ENCODE data around the gene IQGAP2.
"Not testable (repeated sequence)": the region's sequence is repeated elsewhere in the genome, so short reads cannot be mapped to it uniquely, and the experiment has no call there.

IQGAP2 gene

DNA sequence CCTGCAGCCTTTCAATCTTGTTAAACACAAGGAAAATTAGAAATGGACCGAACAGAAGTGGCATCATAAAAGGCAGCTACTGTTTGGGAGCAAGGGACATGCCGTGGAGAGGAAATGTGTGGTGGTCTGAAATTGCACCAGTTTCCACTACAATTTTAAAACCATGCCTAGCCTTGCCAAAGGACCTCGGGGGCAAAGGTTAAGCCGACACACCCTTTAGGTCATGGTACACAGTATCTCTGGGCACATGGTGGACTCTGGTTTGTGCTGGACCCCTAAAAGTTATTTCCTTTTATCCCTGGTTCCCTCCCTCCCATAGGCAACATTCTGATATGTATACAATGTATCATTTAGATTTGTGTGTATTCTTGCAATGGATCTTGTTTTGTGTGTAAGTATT is 142.1 kb downstream of the IQGAP2 start:
- no peak for DNase-seq

DNA sequence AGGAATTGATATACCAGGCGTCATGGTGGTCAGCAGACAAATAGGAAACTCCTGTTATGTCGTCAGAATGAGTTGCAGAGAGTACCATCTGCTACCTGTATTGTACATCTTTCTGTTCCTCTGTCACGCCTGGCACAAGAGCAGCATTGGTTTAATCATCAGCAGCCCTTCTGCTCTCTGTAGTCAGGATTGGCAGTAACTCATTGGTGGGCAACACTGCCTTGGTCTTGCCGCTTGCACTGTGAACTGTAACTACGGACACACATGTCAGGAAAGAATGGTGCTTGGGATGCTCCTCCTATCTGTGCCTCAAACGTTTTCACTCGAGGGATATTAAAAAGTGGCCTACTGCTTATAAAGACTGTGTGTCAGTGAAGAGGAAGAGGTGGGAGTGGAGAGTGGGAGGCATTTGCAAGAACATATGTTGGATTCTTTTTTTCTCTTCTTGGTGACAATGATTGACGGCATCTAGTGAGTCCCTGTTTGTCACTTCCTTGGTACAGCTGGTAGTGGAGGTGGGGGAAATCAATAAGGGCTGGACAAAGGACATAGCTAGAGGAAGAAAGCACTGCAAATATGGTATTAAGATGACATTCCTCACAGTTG is 143.5 kb downstream of the IQGAP2 start:
- DNase-seq = peak; percentile 27

DNA sequence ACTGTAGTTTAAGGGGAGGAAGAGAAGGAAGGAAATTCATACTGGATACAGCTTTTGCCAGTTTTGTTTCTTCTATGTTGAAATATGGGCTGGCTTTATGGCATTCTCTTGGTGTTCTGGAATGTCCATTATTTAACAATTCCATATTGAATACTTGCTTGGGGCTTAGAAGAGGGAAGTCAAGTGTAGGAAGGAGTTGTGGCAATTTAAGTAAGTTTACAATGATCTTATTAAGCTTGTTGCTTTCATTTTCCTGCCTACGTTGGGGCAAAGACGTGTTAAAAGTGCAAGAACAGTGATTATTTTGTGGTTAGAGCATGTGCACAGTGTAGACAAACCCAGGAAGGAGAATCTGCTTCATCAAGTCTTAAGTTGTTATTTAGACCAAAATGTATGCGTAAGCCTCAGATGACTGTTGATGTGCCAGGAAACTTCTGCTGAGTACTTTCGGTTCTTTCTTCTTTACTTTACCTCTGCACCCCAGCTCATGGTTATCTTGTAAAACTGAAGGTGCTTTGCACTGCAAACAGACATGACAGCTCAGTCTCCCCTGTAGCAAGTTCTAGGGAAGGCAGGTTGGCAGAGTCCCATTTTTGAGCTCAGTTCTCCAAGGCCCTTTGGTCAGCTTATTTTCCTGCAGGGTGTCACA is 144.3 kb downstream of the IQGAP2 start:
- peak; percentile 81 for DNase-seq

DNA sequence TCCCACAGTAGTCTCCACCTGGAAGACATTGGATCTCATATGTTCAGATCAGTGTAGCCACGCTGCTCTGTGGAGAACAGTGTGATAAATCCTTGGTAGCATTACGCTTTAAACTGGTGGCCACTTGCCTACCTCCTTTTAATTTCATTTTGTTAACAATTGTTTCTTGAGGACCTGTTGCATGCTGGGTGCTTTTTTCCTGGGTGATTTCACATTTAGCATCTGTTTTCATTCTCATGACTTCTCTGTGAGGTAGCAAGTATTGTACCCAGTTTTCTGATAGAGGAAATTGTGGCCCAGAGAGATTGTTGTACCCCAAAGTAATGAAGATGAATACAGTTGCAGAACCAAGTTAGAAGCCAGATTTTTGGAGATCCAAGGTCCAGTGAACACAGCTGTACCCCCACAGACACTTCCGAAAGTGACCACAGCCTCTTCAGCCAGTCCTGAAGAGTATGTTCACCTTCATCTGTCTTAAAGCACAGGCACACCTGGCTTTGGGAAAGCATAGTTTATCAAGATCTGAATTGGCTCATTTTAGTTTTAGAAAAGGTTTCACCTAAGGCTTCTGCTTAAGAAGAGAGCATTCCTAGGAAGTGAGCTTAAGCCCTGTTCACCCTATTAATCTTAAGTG is 144.9 kb downstream of the IQGAP2 start:
- DNase-seq = no peak

DNA sequence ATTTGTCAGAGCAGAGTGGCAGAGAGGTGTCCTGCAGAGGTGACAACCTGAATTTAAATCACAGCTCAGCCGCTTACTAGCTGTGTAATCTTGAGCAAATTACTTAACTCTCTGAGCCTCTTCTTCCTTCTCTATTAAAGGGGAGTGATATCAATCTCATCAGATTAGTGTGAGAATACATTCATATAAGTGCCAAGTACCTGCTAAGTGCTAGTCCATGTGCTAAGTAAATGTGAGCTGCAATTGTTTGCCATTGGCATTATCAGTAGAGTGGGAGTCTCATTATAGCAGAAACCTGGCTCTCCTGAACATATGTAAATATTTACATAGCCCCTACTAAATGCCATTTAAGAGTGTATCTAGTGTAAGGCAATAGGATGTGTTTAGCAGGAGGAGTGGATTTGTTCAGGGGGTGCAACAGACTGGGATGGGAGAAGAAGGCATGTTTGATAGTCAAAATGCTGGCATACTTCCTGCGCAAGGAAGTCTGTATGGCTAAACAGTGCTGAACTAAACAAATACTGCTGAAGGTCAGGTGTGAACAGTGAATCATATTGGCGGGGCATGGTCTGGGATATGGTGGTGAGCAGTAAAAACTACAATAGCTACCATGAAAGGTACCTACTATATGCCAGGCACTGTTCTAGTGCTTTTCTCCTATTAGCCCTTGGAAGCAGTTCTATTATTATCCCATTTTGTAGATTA is 145.6 kb downstream of the IQGAP2 start:
- DNase-seq = no peak

DNA sequence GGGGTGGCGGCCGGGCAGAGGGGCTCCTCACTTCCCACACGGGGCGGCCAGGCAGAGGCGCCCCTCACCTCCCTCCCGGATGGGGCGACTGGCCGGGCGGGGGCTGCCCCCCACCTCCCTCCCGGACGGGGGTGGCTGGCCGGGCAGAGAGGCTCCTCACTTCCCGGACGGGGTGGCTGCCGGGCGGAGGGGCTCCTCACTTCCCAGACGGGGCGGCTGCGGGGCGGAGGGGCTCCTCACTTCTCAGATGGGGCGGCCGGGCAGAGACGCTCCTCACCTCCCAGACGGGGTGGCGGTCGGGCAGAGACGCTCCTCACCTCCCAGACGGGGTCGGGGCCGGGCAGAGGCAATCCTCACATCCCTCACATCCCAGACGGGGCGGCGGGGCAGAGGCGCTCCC is 147.8 kb downstream of the IQGAP2 start:
- DNase-seq = not testable (repeated sequence)

DNA sequence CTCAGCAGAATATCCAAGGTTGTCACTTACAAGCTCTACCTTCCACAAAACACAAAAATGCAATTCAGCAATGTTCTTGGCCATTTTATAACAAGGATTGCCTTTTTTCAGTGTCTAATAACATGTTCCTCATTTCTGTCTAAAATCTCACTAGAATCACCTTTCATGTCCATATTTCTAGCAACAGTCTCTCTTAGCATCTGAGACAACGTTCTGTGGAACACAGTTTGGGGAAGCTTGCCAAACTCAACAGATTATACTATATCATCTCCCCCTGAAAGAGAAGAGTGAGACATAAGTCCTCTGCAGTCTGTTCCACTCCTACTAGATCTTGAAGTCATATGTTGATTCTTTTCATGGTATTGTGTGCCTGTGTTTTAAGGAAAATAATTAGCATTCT is 149.5 kb downstream of the IQGAP2 start:
- DNase-seq = no peak

DNA sequence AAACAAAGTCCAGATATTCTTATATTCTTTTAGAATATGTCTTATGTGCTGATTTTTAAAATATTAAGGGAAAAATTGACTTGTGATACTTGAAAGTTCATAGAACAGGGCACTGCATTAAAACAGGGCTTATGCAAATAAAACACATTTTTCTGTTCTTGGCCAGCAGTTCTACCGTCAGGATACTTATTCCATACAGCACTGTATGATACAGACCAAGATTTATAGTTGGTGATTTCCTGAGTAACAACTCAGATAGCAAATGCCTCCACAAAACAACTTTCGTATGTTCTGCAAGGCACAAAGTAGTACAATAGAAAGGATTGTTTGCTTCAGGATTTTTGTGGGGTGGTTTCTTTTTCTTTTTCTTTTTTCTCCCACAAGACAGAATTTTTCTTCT is 150.2 kb downstream of the IQGAP2 start:
- DNase-seq = no peak

DNA sequence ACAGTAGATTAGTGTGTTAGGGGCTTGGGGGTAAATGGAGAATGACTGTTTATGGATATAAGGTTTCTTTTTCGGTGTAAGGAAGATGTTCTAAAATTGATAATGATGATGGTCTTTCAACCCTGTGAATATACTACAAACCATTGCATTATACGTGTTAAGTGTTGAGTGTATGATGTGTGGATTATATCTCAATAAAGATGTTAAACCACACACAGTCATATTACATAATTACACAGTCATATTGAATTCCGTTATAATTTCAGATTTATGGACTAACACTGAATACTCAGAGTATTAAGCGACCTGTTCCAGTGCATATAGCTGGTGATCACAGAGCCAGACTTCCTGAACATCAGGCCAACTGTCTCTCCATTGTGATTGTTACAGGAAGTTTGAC is 152.0 kb downstream of the IQGAP2 start:
- DNase-seq = no peak

DNA sequence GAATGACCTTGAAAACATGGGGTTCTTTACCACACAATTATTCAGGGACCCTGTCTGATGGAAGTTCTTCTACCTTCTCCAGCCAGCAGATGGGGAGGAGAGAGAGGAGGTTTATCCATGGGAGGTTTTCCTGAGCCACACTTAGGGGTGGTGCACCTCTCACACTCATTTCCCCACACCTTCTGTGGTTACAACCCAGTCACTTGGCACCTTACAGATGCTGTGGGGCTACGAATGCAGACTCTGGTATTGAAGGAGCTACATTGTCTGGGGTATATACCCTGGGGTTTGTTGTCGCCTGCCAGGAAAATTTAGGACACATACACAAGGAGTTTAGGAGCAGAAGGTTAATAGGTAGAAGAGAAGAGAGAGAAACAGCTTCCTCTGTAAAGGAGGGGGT is 152.6 kb downstream of the IQGAP2 start:
- DNase-seq = no peak

DNA sequence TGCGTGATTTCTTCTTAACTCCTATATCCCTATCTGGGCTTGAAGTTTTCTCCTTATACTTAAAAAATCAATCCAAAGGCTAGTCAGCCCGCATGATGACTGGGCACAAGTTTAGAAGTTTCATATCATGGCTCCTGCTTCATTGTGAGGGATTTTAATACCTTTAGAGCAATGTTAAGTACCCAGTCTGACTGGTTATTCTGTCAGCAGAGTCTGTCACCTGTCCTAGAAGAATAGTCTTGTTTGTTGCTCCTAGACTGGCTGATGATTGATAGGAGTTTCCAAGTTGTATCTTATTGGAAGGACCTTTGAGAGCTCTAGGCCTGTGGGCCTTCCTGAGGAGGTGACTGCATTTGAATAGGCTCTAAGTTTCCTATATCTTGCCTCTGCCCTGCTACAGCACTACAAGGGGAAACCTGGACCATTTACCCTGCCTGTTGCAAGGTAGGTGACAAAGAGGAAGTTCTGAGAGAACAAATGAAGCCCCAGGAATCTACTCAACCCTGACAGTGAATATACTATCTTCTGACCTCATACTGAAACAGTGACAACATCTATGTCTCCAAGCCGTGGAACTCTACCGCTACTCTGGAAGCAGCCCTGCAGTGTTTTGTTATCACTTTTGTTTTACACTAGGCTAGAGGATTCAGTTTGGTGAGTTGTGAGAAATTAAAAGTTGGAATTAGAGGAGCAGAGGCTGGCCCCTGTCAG is 153.6 kb downstream of the IQGAP2 start:
- no peak for DNase-seq

DNA sequence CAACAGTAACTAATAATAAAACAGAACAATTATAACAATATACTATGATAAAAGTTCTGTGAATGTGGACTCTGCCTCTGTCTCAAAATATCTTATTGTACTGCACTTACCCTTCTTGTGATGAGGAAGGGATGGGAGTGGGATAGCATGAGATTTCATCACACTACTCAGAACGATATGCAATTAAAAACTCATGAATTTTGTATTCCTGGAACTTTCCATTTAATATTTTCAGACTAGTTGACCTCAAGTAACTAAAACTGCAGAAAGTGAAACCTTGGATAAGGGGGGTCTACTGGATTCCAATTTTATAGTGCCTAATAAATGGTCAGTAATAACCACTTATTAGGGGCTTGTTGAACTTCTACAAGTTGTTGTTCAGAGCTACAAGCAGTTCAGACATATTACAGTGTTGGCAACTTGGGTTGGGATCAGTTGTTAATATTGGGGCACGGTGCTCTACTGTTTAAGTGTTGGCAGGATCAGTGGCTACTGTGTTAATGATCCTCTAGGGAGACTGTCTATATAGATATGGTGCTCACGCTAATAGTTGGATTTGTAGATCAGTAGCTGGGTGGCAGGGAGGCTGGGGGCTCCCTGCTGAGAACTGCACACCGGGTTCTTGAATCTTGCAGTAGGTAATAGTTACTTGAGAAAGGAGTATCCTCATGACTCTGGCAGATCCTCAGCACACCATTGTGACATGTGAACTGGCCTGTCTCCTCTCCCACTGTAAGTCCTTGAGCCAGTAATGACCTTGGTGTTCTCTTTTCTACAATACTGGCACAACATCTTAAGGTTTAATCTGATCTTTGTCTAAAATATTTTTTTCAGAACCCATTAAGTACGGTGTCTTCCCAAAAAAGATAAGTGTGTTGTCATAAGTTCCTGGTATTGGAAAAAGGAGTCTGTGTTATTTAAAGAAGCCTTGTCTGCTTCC is 158.1 kb downstream of the IQGAP2 start:
- DNase-seq = no peak

DNA sequence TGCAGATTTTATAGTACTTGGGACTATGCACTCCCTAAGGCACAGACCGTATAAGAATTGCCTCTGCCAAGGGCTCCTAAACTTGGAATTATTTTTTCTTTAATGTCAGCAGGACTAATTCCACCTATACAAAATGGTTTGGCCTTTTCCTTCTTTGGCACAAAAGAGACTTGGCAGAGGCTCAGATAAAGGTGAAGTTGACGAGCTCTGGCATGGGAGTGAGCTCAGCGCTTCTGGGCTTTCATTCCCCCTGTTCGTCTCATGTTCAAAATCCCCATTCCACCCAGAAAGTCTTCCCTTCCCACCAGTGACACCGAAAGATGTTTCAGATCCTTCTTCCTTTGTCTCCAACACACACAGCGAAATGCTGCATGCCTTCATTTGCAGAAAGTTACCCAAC is 158.9 kb downstream of the IQGAP2 start:
- DNase-seq = no peak

DNA sequence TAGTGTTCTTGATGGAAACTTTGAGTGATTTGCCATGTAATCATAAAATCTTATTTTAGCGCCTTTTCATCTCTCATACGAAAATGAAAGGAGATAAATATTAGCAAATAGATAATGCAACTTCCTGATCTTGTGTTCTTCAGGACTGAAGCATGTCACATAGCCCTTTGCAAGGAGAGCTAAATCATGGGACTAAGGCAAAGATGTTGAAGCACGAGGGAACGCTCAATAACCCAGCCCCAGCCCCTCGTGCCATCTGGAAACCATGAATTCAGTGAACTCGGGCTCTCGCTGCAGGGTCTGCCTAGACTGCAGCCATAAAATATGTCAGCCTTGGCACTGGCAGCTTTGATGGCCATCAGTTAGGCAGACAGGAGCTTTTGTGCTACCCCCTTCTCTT is 161.9 kb downstream of the IQGAP2 start:
- no peak for DNase-seq

DNA sequence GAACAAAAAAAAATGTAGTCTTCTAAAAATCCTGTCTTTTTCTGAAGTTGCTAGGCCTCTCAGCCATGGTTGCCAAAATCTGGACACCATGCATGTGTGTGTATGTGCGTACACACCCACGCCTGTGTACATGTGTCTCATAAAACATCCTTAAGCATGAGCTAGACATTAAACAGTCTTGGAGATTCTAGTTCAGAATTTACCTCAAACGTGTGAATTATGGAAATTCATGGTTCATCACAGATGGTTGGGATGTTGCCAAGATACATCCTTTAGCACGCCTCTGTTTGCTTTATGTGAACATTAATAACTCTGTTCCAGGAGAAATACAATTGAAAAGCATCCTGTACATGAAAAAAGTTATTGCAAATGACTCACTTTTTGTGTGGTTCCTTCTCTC is 167.1 kb downstream of the IQGAP2 start:
- no peak for DNase-seq

DNA sequence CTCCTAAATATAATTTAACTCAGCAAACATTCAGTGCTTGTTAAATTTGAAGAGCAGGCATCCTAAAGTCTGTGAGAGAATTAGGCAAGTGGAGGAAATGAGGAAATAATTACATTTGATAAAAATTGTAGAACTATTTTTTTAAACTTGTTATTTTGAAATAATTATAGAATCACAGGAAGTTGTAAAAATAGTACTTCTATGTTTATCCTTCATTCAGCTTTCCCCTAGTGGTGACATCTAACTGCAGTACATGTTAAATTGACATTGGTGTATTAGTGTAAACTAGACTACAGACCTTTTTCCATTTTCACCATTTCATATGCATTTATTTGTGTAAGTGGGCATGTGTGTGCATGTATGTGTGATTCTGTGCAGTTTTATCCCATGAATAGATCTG is 168.5 kb downstream of the IQGAP2 start:
- DNase-seq = no peak

DNA sequence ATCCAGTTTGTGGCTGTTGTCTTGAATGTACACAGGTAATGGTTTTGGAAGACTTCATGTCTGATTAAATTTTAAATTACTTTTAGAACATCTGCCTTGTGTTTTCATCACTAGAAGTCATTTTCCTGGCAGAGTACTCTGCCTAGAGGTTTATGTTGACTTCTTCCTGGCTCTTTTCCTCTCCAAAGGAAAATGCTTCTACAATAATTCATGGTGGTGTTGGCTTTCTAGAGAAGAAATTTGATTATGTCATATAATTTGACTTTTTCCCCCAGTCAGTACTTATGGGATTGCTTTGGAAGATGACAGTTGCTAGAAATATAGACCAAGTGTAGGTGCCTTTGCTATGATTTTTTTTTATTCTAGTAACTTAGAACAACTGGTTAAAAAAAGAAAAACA is 173.4 kb downstream of the IQGAP2 start:
- no peak for DNase-seq

DNA sequence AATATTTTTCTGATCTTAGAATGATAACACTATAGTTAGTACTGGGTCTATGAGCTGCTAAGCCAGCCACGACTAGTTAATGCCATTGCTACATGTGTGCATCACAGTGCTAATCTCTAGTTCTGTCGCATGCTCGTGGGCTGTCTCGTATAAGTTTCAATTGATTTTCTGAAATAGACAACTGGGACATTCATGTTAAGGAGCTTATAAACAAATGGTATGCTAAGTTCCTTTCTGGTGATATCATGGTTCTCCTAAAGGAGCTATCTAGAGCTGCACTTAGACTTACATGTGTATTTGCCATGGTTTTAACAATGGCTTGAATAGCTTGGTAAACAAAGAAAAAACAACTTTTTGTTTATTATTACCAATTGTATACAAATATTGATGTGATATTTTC is 173.9 kb downstream of the IQGAP2 start:
- DNase-seq = no peak

DNA sequence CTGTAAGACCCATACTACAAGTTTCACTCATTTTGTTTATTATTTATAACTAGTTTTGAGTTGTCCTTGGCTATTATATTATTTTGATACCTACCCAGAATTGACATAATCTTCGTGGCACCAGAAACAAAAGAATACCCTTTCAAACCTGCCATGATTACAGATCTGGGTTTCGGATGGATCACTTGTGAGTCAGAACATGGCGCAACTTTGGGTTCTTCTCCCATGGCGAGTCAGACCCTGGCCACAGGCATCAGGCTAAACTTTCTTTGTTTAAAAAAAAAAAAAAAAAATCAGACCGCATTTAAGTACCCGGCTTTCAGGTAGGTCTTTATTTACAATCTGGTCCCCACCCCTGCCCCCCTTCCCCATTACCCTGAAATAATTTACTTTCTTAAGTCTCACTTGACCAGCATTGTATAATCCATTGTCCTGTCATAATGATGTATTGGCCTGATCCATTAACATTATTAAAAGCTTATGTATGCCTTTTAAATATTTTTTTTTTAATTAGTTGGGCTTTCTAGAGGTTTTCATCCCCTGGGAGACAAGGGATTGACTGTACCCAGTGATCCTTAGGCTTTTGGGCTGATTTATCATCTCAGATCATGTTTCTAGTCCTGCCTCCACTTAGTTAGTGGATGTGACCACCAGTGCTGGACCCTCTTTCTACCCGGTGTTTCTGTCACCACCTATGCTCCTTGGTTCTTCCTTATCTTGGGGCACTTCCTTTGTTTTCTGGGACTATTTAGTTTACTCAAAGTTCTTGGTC is 176.3 kb downstream of the IQGAP2 start:
- no peak for DNase-seq

DNA sequence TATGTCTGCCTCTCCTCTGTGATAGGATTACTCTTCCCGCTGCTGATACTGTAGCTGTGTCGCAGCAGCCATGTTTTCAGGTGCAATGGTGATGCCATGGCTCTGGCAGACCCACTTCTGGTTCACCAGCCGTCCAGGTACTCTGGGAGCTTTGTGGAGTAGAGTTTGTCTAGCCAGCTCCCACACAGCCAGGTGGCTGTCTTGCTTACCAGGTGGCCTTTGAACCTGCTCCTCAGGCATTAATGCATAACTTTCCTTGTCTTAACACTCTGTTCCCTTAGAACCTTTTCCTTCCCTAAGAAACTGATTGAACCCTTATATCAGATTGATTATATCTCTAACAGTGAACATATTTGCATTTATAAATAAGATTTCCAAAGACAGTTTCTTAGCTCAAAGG is 177.9 kb downstream of the IQGAP2 start:
- DNase-seq = no peak

Data from CD4-positive, alpha-beta T cell treated with Interleukin-10 for 1 hour (primary cell).